AG10803 (cell line): ENCODE data around the gene RTF2.
A peak's percentile ranks its signal among the peaks of the same experiment; 100 is the strongest.

Experiments
- DNase-seq: peaks from one replicate; pipeline ENCODE4 v3.0.0; 2010; ENCODE audit warnings: low read depth
- H3K4me3 ChIP-seq: 2 replicates; pipeline ENCODE4 v1.5.1; 2011; ENCODE audit warnings: mild to moderate bottlenecking, low read length, control low read depth
- CTCF ChIP-seq: conservative IDR thresholded peaks from 2 replicates; pipeline ENCODE4 v1.5.1; 2011; ENCODE audit warnings: mild to moderate bottlenecking, low read length, control low read depth, inconsistent platforms

RTF2 gene

GRCh38 chr20:56458206-56458821 is 10.1 kb upstream of the RTF2 start:
- no peak for DNase-seq
- H3K4me3 ChIP-seq = no peak overlapping the region
- TF ChIP-seq CTCF = no peak

- no peak for TF ChIP-seq CTCF
- DNase-seq = no peak
- no peak overlapping the region for H3K4me3 ChIP-seq
Measured at GRCh38 chr20:56460459-56460858, 8.0 kb upstream of the RTF2 start.

GRCh38 chr20:56461576-56461975 is 6.9 kb upstream of the RTF2 start:
- no peak overlapping the region for H3K4me3 ChIP-seq
- no peak for DNase-seq
- no peak for TF ChIP-seq CTCF

GRCh38 chr20:56463428-56463827 is 5.0 kb upstream of the RTF2 start:
- no peak for TF ChIP-seq CTCF
- no peak overlapping the region for H3K4me3 ChIP-seq
- DNase-seq = no peak

GRCh38 chr20:56465997-56466396 is 2.4 kb upstream of the RTF2 start:
- no peak for DNase-seq
- H3K4me3 ChIP-seq = no peak overlapping the region
- TF ChIP-seq CTCF = no peak

- no peak for TF ChIP-seq CTCF
- H3K4me3 ChIP-seq = peak overlapping the region; percentile 98
- DNase-seq = no peak
Measured at GRCh38 chr20:56467968-56468315, 485 bp upstream of the RTF2 start.

GRCh38 chr20:56469077-56469449 is 636 bp downstream of the RTF2 start:
- peak overlapping the region; percentile 98 for H3K4me3 ChIP-seq
- TF ChIP-seq CTCF = no peak
- no peak for DNase-seq
